DMS53 treated with DMSO at 0.1 percent for 48 hours (cell line): ENCODE measurements around the gene SERPINE2.

ENCODE experiments used
- DNase-seq: peaks from one replicate; lab custom pipeline; 2025; ENCODE audit not compliant: unreplicated experiment; lab: John Stamatoyannopoulos, UW

SERPINE2 gene, protein sequence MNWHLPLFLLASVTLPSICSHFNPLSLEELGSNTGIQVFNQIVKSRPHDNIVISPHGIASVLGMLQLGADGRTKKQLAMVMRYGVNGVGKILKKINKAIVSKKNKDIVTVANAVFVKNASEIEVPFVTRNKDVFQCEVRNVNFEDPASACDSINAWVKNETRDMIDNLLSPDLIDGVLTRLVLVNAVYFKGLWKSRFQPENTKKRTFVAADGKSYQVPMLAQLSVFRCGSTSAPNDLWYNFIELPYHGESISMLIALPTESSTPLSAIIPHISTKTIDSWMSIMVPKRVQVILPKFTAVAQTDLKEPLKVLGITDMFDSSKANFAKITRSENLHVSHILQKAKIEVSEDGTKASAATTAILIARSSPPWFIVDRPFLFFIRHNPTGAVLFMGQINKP

DNA sequence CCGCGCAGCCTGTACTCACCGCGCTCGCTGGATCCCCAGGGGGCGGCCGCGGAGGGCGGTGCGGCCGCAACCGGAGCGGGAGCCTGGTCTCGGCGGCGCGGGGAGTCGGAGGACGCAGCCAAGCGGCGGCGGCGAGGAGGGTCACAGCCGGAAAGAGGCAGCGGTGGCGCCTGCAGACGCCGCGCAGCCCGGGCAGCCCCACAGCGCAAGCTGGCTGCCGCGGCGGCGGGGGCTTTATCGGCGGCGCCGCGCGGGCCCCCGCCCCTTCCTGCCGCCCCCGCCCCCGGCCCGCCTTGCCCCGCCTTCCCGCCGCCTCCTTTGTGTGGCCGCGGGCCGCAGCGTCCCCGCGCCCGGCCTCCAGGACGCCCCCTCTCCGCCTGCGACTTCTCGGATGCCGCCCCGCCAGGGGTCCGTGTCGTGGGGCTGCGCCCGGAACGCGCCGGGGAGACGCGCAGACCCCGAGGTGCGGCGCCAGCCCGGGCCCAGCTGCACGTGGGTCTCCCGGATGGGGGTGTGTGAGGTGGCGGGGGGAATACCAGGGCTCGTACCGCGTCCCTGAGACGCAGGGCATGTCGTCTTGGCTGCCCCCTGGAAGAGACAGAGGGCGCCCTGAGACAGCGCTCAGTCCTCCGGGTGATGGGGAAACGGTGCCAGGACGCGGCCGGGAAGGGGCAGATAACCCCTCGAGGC, at the start of gene SERPINE2:
TSS of gene SERPINE2 (minus strand) at position 207 of the 690 bp plus-strand sequence. CDS start 37,386 bp downstream, outside the sequence.
- DNase-seq = no peak

DNA sequence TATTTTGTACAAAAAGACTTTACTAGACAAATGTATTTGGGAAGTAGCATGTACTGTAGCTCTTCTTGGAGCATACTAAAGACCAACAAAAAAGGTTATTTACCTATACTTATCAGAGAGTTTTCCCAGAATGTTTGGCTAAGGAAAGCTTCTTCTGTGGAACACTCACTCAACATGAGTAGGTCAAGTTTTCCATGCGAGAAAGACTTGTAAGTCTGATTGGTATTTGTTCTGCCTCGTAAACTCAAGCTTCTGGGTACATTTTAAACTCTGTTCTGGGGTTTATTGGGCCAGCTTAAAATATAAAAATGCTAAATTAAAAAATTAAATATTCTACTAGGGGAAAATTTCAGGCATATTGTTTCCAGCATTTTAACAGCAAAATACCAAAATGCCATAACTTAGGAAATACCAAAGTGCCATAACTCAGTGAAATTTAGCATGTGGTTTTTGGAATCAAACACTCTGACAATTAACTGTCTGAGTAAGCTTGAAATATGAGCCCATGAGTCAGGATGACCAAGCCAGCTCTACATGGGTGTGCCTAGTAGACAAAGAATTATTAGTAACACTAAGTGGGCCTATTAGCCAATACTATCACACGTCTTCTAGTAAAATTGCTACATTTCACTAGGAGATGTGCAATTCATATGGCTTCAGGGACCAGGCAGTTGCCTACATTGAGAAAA, 47.3 kb upstream of the SERPINE2 start:
- no peak for DNase-seq

DNA sequence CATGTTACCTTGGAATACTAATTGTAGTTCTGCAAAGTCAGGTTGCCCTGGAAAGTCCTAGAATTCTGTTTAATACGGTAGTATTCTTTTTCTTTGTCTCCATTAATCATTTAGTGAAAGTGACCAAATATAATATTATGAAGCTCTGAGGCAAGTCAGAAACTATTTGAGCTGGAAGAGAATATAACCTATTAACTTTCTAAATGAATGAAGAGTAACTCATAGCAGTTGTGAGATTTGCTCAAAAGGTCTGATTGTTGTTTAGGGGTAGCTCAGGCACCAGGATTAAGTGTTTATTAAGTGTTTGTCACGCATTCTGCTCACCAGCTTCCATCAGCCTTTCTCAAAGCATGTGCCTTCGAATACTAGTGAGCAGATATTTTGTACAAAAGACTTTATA, 46.7 kb upstream of the SERPINE2 start:
- DNase-seq = no peak

DNA sequence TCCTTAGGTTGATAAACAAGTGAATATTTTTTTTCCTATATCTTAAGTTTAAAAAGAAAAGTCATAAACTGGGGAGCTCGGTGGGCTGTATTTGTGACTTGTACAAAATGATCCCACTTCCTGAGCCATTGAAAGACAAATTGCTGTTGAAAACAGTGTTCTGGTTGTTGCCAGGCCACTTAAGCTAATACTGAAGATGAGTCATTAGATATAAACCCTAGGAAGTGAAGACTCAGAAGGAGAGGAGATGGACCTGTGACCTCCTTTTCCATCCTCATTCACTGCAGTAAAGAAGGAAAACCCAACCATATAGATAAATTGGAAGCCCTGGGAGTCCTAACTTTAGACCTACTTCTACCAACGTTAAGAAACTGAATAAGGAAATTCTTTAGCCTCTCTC, 46.2 kb upstream of the SERPINE2 start:
- DNase-seq = no peak

DNA sequence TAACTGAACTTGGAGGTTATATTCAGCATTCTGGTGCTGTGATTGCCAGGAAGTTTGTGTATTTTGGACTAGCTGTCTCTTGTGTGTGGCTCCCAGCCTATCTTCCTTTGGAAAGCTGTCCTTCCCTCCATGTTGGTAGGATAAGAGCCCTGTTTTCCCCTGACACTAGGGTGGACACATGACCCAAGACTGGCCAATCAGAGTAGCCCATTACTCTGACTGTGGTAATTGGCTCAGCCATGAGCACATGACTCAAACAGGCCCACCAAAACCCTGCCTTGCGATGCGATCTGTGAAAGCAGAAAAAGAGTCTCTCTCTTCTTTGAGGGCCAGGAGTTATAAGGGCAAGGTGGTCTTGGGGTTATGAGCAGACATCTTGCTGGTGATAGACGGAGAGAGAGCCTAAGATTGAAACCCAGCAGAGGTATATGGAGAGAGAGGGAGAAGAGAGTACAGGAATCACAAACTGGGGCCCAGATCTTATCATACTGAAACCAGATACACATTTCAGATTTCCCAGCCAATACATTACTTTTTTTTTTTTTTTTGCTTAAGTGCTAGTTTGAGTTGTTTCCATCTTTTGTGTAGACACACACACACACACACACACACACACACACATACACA, 45.3 kb upstream of the SERPINE2 start:
- no peak for DNase-seq

DNA sequence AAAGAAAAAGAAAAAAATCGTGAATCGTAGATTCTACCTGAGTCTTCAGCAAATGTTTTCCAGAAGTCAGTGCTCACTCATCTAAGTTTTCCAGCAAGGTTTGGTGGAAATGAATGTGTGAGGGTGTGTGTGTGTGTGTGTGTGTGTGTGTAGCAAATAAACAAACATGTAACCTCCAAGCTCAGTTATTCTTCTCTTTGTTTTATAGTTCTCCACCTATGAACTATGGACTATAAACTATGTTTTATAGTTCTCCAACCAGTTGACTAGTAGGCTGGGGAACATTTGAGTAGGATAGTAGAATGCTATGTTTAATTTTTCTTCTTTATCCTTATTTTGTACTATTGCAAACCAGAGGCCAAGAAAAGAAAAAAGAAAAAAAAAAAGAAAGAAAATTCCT, 44.6 kb upstream of the SERPINE2 start:
- DNase-seq = no peak

DNA sequence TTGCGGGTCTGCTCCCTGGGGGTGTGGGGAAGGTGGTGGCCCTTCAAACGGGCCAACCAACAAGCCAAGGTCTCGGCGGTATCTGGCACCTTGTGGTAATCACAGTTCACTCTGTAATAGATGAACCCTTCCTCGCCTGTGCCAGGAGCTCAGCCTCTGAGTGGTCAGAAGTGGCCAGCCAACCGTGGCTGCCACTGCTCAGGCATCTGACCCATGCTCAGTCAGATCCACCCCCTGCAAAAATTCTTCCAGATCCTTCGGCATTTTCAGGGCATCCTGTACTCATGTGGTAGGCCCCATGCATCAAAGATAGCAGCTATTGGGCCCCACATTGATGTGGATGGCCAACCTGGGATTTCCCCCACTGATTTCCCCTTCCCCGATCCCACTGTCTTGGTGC, 39.6 kb upstream of the SERPINE2 start:
- DNase-seq = no peak

DNA sequence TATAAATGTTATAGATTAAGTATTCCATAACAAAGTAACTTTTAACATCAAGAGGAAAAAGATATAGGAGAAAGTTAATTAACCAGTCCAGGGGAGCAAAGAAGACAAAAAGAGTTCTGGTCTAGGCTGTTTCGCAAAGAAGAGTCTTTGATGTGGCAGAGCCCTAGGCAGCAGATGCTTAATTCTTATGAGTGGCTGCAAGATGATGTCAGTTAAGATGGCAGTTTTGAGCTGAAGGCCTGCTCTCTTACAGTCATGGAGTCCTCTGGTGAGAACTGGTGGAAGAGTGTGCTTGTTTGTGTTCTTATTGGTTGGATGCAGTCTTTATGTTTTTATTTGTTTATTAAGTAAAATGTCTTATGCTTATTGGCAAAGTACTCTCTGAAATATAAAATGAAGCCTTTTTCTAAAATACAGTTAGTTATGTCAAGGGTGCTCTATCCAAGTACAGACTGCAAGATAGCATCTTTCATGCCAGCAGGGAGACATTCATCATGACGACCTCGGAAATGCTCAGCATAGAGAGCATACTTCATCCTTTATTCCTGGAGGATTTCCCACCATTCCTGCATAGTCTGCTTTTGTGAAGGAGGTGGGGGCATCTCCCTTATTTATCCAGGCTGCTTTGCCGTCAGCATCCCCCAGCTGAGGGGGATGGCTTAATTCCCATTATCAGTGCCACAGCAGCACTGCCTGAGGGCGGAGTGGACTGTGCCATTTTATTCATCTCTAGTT, 38.9 kb upstream of the SERPINE2 start:
- no peak for DNase-seq

DNA sequence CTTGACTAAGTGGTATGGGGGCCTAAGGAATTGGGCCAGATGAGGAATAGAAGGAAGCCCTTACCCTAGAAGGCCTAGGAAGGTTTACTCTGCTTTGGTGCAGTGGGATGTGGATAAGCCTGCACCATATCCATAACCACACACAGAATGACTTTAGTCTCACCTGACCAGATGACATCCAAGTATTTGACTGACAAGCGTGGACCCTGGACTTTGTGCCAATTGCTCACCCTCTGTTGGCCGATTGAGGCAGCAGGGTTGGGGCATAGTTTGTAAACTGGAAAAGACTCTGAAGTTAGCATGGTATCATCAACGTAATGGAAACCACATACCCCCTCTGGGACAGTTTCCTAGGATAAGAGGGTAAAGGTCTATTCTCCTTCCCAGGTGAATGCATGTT, 36.5 kb upstream of the SERPINE2 start:
- no peak for DNase-seq

DNA sequence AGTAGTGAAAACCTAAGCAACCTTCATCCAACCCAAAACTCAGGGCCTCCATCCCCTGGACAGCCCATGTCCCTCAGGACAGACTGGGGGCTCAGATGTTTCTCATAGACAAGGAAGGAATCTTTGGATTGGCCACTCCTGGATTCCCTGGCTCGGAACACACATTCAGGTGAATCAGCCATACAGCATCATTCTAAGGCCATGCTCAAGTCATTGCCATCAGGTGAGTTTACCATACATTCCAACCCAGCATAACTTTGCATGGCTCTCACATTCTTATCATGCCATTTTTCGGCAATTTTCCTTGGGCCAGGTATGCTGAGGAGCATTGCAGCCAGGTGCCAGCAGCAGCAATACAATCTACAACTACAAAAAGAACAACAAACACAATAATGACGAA, 34.6 kb upstream of the SERPINE2 start:
- no peak for DNase-seq

DNA sequence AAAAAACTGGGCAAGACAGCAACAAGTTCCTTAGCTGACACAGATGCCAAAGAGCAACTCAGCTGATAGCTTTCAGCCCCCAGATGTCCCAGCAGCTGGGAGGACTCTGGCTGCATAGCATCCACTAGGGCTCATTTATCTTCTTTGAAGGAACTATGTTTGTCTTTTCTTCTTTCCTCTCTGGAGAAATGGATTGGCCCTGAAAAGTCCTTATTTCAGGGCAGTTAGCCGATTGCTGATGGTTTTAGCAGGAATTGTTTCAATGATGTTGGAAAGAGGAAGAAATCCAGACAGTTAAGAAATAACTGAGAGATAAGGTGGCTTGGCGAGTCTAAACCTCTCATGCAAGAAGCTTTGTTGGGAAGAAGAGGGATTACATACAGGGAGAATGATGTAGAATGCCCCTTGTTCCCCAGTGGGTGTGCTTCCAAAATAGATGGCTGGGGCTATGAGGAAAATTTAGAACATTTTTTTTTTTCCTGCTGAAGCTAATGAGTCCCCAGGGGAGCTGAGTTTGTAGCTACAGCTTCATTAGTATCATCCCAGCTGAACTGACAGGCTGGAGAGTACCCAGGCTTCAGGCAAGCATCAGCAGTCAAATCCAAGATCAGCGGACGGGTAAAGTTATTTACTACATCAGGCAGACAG, 33.6 kb upstream of the SERPINE2 start:
- DNase-seq = no peak

DNA sequence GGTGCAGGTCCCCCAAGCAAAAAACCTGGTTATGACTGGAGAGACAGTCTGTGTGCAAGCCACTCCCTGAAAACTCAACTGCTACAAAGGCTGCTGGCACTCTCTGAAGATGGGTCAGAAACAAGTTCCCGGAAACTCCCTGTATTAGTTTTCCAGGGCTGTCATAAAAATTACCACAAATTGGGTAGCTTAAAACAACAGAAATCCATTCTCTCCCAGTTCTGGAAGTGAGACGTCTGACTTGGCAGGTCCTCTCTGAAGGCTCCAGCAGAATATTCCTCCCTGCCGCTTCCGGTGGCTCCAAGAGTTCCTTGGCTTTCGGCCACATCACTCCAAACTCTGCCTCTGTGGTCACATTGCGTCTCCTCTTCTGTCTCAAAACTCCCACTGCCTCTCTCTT, 30.1 kb upstream of the SERPINE2 start:
- no peak for DNase-seq

DNA sequence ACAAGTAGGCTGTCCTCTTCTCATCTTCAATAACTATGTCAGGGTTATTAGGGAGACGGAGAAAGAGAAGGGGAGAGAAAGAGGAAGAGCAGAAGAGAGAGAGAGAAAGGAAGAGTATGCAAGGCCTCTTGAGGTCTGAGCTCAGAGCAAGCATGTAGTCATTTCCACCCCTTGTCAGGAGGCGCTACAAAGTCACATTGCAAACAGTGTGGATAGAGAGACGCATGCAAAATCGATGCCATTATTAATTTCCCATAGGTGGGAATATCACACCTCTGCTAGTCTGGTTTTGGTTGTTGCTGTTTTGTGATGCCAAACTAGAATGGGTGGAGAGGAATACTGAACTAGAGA, 24.2 kb upstream of the SERPINE2 start:
- DNase-seq = no peak

DNA sequence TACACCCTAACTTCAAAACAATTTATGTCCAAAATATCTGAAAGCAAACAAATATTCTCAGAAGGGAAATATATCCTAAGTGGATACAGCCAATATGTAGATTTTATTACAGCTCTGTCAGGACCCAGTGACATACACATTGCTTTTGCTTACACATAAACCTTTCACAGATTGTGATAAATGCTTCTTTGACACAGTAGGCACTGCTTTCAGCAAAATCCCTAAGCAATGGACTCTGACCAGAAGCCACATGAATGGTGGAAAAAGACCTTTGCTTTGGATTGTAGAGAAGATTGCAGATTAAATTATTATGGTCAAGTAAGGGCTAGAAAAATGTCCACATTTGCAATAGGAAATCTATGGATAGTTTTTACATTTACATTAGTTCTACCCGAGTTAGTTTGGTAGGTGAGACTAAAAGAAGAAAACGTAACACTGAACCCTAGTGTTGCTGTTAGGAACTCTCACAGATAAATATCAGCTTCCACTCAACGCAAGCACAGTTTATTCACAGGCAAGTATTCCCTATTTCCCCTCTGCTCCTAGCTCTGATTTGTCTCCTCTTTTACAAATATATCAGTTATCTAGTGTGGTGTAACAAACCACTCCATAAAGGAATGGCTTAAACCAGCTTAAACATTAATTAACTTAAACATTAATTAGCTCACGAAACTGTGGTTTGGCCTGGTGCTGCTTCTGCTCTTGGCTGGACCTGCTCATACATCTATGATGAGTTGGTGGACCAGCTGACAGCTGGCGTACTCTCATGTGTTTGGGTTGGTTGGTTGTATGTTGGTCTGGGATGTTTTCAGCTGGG, 23.6 kb upstream of the SERPINE2 start:
- no peak for DNase-seq

DNA sequence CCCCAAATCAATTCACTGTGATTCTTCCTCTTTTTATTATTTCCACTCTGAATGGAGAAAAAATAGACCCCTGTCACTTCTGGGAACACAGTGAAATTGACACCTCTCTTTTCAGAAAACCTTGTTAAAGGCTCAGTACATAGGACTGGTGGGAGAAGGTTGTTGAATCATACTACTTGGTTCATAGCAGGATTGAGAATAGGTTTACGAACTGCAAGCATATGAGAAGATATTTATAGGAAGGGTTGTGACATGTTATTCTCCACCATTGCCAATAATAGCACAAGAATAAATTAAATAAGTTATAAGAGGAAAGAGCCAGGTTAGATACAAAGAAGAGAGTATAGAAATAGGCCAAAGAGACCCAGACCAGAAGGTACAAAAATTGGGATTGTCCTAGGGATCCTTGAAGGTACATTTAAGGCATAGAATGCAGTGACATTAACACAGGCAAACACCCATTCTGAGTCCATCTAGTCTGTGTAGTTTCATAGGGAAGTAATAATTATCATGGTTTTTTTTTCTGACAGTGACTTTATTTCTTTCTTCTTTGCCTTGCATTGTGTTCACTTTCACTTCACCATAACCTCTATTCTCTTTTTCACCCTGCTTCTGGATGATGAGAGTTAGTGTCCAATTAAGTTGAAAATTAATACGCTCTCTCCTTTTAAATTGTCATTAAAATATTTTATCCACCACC, 21.8 kb upstream of the SERPINE2 start:
- no peak for DNase-seq

DNA sequence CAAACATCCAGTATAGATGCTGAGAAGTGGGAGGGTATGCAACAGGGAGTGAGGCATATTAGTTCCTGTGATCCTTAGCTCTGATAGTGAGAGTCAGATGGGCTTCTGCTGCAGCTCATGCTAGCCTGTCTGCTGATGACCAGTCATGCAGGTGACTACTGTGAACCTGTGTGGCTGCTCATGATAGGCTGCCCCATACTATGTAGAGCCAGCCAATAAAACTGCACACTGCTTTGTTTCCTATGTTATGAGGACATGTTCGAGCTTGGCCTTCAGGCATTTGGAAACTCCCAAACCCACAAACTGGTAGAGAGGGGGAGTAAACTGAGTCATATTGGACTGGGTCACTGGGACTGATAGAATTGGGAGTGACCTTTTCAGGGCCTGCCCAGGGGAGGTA, 20.1 kb upstream of the SERPINE2 start:
- no peak for DNase-seq

DNA sequence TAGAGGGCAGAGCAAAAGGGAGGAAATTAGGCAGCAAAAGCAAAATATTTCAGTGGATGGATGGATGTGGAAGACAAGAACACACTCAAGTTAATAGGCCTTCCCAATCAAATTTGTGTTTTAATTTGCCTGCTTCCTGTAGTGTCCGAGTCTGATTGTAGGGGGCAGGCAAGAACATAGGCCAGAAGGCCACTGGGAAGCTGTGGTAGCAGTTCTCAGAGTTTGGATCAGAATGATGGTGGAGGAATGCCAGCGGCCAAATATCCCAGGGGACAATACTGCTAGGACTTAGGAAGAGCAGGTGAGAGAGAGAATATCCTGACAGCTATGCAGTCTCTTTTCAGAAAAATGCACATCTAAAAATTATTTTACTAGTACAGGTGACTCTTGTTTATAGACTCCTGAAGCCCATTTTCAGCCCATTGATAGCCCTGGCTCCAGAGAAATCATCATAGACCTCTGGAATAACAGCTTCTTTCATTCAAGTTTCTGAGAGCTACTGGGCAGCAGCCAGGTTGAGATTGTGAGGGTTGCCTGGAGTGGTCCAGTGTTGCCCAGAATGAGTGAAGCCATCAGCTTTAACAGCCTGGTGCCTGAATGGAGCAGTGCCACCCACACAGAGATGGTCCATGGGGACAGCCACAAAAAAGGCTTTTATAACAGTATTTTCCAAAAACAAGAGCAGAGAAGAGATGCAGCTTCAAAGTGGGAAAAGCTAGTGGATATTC, 19.1 kb upstream of the SERPINE2 start:
- no peak for DNase-seq

DNA sequence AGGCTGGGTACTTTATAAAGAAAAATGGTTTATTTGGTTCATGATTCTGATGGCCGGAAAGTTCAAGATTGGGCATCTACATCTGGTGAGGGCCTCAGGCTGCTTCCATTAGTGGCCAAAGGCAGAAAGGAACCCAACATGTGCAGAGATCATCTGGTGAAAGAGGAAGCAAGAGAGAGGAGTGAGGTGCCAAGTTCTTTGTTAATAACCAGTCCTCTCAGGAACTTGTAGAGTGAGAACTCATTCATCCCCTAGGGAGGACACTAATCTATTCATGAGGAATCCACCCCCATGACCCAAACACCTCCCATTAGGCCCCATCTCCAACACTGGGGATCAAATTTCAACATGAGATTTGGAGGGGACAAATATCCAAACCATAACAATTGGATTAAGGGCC, 17.8 kb upstream of the SERPINE2 start:
- no peak for DNase-seq
